DMS 273 treated with DMSO at 0.1 percent for 48 hours (cell line): ENCODE results near the gene CXCR5.
"Not testable (repeated sequence)": the region's sequence is repeated elsewhere in the genome, so short reads cannot be mapped to it uniquely, and the experiment has no call there.

Source experiments
- DNase-seq: peaks from one replicate; lab custom pipeline; 2025; lab: John Stamatoyannopoulos, UW

Gene CXCR5, protein sequence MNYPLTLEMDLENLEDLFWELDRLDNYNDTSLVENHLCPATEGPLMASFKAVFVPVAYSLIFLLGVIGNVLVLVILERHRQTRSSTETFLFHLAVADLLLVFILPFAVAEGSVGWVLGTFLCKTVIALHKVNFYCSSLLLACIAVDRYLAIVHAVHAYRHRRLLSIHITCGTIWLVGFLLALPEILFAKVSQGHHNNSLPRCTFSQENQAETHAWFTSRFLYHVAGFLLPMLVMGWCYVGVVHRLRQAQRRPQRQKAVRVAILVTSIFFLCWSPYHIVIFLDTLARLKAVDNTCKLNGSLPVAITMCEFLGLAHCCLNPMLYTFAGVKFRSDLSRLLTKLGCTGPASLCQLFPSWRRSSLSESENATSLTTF

DNA sequence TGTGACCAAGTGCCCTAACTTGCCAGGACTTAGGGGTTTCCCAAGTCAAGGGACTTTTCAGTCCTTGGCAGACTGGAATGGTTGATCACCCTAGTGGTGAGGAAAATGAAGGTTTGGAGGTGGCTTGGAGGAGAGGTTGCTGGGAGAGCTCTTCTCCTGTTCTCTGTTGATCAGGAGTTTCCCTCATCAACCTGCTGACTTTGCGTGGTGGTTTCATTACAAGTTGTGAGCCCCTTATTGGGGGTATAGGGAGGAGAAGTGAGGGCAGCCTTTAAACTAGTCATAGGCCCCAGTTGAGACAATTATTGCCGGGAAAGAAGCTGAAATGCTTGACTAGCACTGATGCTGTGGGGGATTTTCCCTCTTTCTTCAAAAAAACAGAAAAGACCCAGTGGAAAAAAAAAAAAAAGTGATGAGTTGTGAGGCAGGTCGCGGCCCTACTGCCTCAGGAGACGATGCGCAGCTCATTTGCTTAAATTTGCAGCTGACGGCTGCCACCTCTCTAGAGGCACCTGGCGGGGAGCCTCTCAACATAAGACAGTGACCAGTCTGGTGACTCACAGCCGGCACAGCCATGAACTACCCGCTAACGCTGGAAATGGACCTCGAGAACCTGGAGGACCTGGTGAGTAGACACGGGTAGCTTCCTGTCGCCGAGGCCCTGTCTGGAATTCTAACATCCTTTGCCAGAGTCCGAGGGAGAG is at the start of gene CXCR5:
Gene CXCR5, plus strand, starts transcription at position 525 of the 704 bp plus-strand sequence. Its CDS starts 50 bp downstream, at position 575.
- DNase-seq: no peak

DNA sequence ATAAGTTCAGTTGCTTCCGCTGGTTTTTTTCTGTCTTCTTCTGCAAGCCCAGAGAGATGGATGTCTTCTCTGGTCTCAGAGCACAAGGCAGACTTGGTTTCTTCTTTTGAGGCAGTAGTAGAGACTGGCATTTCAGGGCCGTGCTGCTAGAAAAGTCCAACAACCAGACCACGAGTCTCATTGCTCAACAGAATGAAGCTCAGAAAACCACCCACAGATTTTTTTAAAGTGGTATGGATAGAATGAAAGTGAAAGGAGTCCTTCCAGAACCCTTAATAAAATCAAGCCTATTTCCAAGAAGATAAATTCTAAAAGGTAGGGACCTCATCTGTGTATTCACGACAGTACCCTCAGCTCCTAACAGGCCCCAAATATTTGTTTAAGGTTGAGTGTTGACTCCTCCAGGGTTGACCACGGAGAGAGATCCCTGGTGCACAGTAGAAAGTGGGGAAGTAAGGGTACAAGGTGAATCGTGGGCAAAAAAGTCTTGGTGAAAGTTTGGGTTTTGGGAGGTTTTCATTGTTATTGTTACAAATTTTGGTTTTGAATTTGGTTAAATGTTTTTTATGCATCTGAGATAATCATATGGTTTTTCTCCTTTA is 49.2 kb upstream of the CXCR5 start:
- no peak for DNase-seq

DNA sequence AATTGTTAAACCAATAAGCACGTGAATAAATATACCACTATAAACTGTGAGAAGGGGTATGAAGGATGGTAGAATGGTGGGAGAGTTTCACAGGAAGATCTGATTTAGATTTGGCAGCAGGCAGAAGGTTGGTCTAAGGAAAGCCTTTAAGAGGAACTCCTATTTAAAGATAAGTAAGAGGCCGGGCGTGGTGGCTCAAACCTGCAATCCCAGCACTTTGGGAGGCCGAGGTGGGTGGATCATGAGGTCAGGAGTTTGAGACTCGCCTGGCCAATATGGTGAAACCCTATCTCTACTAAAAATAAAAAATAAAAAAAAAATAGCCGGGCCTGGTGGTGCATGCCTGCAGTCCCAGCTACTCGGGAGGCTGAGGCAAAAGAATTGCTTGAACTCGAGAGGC is 45.8 kb upstream of the CXCR5 start:
- no peak for DNase-seq

DNA sequence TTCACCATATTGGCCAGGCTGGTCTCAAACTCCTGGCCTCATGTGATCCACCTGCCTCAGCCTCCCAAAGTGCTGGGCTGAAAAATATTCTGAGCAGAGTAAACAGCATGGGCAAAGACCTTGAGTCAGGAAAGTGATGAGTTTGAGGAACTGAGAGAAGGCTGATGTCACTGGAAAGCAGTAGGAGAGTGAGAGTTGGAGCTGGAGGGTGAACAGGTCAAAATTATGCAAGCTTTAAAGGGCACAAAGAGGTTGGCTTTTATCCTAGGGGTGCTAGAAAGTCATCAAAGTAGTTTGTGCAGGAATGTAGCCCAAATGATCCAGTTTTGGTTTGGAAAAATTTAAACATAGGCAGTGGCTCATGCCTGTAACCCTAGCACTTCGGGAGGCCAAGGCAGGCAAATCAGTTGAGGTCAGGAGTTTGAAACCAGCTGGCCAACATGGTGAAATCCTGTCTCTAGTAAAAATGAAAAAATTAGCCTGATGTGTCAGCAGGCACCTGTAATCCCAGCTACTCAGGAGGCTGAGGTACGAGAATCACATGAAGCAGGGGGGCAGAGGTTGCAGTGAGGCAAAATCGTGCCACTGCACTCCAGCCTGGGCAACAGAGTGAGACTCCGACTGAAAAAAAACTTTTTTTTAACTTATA is 44.7 kb upstream of the CXCR5 start:
- DNase-seq: no peak

DNA sequence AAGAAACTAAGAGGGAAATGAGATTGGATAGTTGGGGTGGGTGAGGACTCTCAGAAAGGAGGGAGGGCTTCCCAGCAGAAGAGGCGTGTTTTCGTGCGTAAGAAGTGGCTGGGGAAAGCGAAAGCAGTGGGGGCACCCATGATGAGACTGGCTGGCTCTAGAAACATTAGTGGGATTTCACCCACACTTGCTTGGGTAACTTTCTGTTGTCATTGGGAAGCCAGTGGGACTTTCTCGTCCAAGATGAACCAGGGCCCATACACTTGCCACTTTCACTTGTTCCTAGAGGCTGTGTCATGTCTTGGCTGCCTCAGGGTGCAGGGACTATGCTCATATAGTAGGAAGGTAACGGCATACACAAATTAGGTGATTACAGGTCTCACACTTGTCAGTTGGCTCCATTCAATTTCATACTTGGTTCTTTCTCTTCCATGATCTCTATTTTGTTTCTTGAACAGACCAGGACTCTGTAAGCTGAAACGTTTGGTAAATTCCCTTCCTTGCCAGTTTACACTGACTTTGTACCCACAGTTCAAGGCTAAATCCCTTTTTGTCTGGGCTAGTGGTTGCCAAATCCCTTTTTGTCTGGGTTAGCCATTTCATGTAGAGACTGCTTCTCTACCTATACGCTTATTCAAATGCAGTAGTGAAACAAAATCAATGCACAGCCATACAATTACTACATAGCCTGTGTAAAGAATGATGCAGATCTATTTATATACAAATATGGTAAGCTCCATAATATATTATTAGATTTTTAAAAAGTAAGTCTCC is 42.0 kb upstream of the CXCR5 start:
- DNase-seq: no peak

DNA sequence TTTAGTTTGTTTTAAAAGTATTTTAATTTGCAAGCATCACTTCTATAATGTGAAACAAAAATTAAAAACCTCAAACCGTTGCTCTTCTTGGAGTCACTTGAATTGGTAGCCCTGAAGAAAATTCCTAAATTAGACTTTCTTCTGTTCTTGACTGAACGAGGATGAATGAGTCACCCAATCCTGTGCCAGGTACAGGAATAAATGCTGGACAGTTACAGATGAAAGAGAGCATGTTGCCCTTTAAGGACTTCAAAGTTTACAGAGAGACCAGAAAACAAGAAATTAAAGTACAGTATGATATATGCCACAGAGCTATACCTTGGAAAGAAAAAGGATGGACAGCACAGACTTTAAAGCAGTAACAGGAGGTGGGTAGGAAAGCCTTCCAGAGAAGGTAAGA is 41.3 kb upstream of the CXCR5 start:
- no peak for DNase-seq

DNA sequence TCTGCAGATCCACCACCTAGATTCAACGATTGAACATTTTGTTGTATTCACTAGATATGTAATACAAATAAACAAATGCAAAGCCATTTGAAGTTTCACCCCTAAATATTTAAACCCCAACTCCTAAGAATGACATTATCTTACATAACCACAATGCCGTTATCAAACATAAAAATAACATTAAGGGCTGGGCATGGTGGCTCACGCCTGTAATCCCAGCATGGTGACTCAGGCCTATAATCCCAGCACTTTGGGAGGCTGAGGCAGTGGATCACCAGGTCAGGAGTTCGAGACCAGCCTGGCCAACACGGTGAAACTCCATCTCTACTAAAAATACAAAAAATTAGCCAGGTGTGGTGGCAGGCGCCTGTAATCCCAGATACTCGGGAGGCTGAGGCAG is 40.8 kb upstream of the CXCR5 start:
- not testable (repeated sequence) for DNase-seq

DNA sequence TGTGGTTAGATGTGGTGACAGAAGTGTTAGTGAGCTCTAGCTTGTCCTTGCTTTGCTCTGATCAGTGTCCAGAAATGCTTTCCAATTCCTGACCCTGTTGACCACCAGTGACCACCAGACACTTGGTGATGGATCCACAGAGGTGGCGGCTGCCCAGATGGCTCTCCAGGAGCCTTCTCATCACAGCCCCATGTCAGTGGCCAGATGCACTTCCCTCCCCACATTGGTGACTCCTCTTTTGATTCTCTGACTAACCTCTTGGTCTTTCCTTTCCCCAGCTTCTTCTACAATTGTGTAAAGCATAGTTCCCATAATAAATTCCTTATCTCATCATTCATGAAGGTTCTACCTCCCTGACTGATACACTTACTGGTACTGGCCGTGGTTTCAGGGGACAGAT is 40.1 kb upstream of the CXCR5 start:
- DNase-seq: no peak

DNA sequence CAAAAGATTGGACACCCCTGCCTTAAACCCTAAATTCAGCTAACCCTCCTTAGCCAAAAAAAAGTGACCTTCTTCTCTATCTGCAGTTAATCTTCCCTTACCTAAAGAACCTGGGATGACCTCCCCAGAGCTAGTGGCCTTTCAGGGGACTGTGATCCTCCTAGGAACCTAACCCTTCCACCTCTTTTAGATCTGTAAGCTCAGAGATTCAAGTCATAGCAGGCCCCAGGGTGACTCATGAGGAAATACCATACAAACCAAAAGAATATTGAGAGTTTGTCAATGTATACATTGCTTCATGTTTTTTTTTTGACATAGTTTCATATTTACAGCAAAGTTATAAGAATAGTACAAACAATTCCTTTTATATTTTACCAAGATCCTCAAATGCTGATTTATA is 38.3 kb upstream of the CXCR5 start:
- no peak for DNase-seq

DNA sequence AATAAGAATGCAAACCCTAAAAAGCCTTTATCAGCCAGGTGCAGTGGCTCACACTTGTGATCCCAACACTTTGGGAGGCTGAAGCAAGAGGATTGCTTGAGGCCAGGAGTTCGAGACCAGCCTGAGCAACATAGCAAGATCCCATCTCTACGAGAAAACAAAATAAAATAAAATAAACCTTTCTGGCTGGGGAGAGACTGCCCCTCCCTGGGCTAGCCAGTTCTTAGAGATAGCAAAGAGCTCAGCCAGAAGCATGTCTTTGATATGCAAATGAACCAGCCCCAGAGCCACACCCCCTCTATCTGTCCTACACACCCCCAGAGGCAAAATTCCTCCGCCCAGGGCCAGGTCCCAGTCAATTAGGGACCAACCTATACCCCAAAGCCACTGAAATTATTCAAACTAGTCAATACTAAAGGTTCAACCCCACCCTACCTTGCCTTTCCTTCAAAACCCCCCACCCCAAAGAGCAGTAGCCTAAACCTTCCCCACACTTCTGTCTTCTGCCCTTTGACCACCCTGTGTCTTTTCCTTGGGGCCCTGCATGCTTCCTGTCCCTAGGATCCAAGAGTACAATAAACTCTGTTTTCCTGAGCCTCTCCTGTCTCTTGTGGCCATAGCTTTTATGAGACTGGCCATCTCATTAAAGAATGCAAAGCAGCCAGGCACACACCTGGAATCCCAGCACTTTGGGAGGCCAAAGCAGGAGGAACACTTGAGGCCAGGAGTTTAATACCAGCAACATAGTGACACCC is 37.3 kb upstream of the CXCR5 start:
- DNase-seq: no peak

DNA sequence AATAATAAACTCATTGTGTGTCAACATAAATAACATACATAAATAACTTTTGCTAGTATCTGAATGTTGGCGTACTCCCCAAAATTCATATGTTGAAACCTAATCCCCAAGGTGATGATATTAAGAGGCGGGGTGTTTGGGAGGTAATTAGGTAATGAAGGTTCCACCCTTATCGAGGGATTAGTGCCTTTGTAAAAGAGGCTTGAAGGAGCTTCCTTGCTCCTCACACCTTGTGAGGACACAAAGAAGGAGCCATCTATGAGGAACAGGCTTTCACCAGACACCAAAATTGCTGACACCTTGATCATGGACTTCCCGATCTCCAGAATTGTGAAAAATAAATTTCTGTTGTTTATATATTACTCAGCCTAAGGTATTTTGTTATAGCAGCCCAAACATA is 33.9 kb upstream of the CXCR5 start:
- no peak for DNase-seq

DNA sequence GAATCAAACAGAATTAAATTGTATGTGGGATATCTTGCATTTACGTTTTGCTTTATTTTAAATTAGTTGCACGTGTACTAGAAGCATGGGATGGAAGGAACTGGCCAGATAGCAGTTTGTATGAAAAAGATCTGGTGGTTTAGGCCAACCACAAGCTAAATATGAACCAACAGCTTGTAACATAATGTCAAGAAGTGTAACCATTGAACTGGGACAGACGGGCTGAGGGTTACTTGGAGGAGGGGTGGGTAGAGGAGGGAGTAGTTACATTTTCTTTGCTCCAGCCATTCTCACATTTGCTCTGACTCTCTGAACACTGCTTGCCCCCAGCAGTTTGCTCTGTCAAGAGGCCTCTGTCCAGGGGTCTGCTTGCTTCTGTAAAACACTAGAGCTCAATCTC is 31.7 kb upstream of the CXCR5 start:
- DNase-seq: no peak

DNA sequence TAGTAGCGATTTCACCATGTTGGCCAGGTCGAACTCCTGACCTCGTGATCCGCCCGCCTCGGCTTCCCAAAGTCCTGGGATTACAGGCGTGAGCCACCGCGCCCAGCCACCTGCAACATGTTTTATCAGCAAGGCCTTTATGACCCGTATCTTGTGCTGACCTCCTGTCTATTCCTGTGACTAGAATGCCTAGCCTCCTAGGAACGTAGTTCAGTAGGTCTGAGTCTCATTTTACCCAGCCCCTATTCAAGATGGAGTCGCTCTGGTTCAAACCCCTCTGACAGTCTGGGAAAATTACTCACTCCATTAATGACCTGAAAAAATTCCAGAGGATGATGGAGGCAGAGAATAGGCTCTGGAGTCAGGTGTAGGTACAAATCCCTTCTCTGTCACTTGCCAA is 30.0 kb upstream of the CXCR5 start:
- no peak for DNase-seq

DNA sequence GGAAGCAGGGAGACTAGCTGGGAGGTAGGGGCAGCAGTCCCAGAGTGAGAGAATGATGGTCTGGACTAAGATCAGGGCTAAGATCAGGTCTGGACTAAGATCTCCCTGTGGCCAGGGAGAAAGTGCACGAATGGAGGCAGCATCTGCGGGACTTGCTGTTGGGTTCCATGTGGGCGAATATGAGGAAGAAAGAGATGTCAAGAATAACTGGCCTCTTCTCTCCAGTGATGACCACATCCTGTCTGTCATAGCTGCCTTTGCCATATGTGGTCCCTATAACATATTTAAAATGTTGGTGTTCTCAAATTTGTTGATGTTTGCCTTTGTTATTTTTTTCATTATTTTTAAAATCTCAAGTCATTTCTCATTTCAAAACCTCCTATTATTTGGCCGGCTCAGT is 27.4 kb upstream of the CXCR5 start:
- DNase-seq: no peak

DNA sequence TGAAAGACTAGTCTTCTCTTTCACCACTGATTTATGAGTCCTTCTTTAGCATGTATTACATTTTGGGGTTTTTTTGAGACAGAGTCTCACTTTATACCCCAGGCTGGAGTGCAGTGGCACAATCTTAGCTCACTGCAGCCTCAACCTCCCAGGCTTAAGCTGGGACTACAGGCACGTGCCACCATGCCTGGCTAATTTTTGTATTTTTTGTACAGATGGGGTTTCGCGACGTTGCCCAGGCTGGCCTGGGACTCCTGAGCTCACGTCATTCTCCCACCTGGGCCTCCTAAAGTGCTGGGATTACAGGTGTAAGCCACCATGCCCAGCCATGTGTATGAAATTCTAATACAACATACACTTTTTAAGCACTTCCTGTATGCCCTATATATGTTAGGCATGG is 26.3 kb upstream of the CXCR5 start:
- DNase-seq: no peak

DNA sequence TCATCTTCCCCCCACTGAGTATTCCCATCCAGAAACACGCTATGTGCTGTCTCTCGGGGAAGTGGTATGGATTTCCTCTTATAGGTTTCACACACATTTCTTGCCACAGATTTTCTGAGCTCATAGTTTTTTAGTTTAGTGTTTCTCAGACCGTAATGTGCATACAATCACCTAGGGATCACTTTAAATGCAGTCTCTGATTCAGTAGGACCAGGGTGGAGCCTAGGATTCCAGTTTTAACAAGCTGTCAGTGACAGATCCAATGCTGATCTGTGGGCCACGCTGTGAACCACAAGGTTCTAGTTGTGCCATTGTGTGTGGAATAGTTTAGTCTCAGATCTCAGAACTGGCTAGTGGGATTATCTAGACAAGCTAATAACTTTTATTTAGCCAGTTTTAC is 23.7 kb upstream of the CXCR5 start:
- DNase-seq: no peak

DNA sequence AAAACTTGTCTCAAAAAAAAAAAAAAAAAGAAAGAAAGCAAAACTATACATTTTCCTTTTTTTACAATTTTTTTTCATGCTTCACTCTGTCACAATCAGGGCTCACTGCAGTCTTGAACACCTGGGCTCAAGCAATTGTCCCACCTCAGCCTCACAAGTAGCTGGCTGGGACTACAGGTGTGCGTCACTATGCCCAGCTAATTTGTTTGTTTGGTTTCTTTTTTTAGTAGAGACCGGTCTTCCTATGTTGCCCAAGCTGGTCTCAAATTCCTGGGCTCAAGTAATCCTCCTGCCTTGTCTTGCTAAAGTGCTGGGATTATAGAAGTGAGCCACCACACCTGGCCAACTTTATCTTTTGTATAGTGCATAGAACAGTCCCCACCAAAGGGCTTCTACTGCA is 15.0 kb upstream of the CXCR5 start:
- DNase-seq: no peak

DNA sequence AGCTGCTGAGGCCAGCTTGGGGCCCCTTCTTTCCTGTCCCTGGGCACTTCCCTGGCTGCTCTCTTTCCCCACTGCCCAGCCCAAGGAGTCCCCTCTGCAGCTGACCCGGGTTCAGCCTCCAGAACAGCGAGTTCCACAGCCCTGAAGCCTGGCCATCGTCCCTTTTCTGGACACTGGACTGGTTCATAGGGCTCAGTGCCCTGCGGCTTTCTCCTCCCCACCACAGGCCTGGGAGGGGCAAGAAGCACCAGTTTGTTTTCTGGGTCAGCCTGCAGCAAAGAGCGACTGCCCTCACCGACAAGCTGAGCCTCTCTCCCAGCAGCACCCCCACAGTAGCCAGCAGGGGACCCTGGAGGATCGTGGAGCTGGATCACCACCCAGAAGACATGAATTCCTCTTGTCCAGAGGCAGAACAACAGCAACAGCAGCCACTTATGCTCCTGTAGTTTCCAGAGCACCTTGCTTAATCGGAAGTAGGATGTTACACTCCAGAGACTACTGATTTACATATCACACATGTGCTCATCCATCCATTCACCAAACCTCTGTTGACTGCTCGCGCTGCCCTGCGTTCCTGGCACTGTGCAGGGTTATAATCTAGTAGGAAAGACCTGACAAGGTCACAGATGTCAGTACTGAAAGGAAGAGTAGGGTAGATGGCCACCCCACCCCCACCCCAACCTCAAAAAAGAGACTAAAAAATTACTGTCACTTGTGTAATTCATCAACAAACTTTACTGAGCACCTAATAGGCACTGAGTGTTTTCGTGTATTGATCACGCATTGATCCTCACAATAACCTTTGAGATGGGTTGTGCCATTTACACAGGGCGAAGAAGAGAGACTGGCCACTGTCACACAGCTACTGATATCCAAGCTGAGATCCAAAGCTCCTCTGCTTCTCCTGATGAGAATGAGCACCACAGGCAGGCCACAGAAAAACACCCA is 13.0 kb upstream of the CXCR5 start:
- no peak for DNase-seq

DNA sequence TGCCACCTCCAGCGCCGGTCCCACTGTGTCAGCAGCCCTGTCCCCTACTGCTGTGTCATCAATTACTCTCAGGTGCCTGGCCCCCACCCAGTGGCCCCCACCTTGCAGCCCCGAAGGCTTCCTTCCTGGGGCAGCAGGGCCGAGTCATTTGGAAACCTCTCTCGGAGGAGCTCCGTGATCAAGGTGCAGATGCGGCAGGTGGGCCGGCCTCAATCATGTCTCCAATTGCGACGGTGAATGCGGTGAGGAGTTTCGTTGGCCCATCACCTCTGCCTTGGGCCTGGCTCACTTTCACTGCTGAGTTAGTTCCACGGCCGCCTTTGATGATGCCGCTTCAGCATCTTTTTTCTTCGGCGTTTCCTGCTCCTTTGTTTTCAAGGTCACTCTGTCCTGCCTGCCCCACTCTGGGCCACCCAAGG is 11.3 kb upstream of the CXCR5 start:
- no peak for DNase-seq

DNA sequence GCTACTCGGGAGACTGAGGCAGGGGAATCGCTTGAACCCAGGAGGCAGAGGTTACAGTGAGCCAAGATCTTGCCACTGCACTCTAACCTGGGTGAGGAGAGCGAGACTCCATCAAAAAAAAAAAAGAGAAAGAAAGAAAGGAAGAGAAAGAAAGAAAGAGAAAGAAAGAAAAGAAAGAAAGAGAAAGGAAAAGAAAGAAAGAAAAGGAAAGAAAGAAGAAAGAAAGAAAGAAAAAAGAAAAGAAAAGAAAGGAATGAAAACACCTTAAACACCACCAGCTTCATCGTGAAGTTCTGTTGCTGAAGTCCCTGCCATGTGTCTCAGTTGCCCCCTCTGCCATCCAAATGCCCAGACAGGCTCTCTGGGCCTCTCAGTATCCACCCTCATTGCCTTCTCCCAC is 9.9 kb upstream of the CXCR5 start:
- DNase-seq: no peak
